Measurements from ENCODE around the gene DRC1. TPM values are rescaled to one million over a fixed set of nuclear protein-coding genes. Genes with fewer than 3 reads are reported as not detected.
"Not testable (repeated sequence)": the region's sequence is repeated elsewhere in the genome, so short reads cannot be mapped to it uniquely, and the experiment has no call there.

The DRC1 gene
- not detected for total RNA-seq
- long read RNA-seq, partial matches to known transcripts, result 0 of 1 reads
- long read RNA-seq, other reads (novel, unspliced or antisense), result 1 of 1 reads

- no peak for DNase-seq (ENCODE audit: low spot score)
Measured at GRCh38 chr2:26401739-26402541, at the start of gene DRC1. Gene DRC1 (plus strand): TSS chr2:26401920. CDS start chr2:26401990, 70 bp downstream.

- DNase-seq (ENCODE audit: low spot score), result no peak
Measured at GRCh38 chr2:26352892-26353291, 48.8 kb upstream of the DRC1 start.

- not testable (repeated sequence) for DNase-seq (ENCODE audit: low spot score)
Measured at GRCh38 chr2:26354469-26354868, 47.3 kb upstream of the DRC1 start.

GRCh38 chr2:26355038-26355995, 46.4 kb upstream of the DRC1 start:
- no peak for DNase-seq (ENCODE audit: low spot score)

- no peak for DNase-seq (ENCODE audit: low spot score)
Measured at GRCh38 chr2:26356111-26356510, 45.6 kb upstream of the DRC1 start.

GRCh38 chr2:26356771-26357170, 44.9 kb upstream of the DRC1 start:
- DNase-seq (ENCODE audit: low spot score), result no peak

- DNase-seq (ENCODE audit: low spot score), result no peak
Measured at GRCh38 chr2:26359886-26360473, 41.7 kb upstream of the DRC1 start.

GRCh38 chr2:26363323-26363722, 38.4 kb upstream of the DRC1 start:
- DNase-seq (ENCODE audit: low spot score), result no peak

GRCh38 chr2:26363958-26364357, 37.8 kb upstream of the DRC1 start:
- DNase-seq (ENCODE audit: low spot score), result no peak

GRCh38 chr2:26364669-26365068, 37.1 kb upstream of the DRC1 start:
- DNase-seq (ENCODE audit: low spot score), result no peak

GRCh38 chr2:26366957-26367356, 34.8 kb upstream of the DRC1 start:
- DNase-seq (ENCODE audit: low spot score), result no peak

GRCh38 chr2:26369664-26370063, 32.1 kb upstream of the DRC1 start:
- not testable (repeated sequence) for DNase-seq (ENCODE audit: low spot score)

GRCh38 chr2:26370909-26371308, 30.8 kb upstream of the DRC1 start:
- DNase-seq (ENCODE audit: low spot score), result not testable (repeated sequence)

- DNase-seq (ENCODE audit: low spot score), result no peak
Measured at GRCh38 chr2:26376799-26377198, 24.9 kb upstream of the DRC1 start.

- DNase-seq (ENCODE audit: low spot score), result no peak
Measured at GRCh38 chr2:26380281-26380680, 21.4 kb upstream of the DRC1 start.

GRCh38 chr2:26382564-26382963, 19.2 kb upstream of the DRC1 start:
- no peak for DNase-seq (ENCODE audit: low spot score)

GRCh38 chr2:26384183-26384582, 17.5 kb upstream of the DRC1 start:
- no peak for DNase-seq (ENCODE audit: low spot score)

GRCh38 chr2:26384597-26384996, 17.1 kb upstream of the DRC1 start:
- no peak for DNase-seq (ENCODE audit: low spot score)

- DNase-seq (ENCODE audit: low spot score), result no peak
Measured at GRCh38 chr2:26387189-26387588, 14.5 kb upstream of the DRC1 start.

GRCh38 chr2:26394694-26395093, 7.0 kb upstream of the DRC1 start:
- no peak for DNase-seq (ENCODE audit: low spot score)

- DNase-seq (ENCODE audit: low spot score), result no peak
Measured at GRCh38 chr2:26395394-26395793, 6.3 kb upstream of the DRC1 start.

Measured in mesenteric fat pad (tissue), 1 donor.